Activated CD4-positive, alpha-beta T cell treated with anti-CD3 and anti-CD28 coated beads, Interleukin-2, amount 50 U/mL, for 16 hours (primary cell): ENCODE data around the gene KLF8.

Source experiments
- DNase-seq: peaks from one replicate; pipeline ENCODE4 v3.0.0-alpha.2; 2020

The KLF8 gene

GRCh38 chrX:56310581-56310980, 78.4 kb downstream of the KLF8 start:
- no peak for DNase-seq

DNA sequence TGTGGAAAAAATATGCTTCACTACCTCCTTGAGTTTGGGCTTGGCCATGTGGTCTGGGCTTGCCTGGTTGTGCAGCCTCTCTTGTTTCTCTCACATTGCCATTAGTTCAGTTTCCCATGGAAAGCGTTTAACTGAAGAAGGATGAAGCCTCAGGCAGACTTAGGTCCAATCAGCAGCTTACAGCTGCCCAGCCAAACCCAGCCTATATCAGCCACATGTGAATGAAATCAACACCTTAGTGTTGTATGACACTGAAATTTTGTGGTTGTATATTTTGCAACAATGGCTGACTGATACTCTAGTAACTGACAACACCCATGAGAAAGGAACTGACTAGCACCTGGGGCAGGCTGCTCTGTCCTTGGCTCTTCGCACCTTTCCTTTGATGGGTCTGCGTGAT, 81.2 kb downstream of the KLF8 start:
- DNase-seq, result no peak

- DNase-seq, result no peak
Observed at GRCh38 chrX:56314334-56314733, 82.2 kb downstream of the KLF8 start.

DNA sequence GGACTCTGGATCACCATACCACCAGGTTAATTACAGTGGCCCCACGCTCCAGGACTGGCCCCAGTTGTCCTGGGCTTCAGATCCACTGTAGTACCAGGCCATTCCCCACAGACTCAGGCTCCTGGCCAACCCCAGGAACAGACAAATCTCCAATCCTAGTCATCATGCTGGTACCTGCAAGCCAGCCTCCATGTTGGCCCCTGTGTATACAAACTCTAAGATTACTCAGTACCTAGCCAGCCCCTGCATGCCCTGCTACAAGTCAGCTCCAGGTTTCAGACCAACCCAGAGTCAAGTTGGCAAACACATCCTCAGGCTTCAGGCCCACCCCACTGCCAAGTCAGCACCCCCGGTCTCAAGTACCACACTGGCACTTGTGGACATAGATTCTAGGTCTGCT, 85.9 kb downstream of the KLF8 start:
- no peak for DNase-seq

DNA sequence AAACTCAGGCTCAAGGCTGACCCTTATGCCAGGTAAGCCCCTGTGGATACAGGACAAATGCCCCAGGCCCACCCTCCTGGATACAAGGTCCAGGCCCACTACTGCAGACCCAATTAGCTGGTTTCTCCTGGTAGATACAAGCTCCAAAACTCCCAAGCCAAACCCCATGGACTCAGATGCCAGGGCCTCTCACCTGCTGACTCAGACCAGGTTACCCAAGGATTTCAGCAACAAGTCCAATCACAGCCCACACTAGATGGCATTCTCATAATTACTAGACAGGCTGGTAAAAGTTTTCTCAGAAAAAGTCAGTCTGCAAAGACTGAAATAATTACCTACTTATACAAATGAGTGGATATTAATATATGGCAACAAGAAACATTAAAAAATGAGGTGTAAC, 87.0 kb downstream of the KLF8 start:
- DNase-seq, result no peak
